Fibroblast of skin of left biceps (primary cell): ENCODE data around the gene KIAA0319L.
"Not testable (repeated sequence)": the region's sequence is repeated elsewhere in the genome, so short reads cannot be mapped to it uniquely, and the experiment has no call there.

Experiments
- DNase-seq, 2 experiments: peaks; one replicate each; pipeline ENCODE4 v3.0.0-alpha.2; 2013; ENCODE audit warnings: low read depth in 2 of 2

The KIAA0319L gene

DNA sequence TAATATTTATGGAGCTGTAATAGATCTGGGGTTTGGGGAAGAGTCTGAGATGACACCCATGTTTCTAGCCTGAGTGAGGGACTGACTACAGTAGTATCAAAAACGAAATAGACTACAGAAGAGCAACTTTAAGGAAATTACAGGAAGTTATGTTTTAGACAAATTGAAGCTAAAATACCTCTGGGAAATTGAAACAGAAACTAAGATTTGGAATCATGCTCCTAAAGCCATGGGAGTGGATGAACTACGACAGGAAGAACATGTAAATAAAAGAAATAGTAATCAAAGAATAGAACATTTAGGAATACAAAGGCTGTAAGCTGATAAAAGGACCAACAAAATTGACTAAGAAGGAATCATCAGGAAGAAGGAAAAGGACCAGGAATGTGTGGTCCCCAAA is 68.9 kb downstream of the KIAA0319L start:
- DNase-seq = no peak

DNA sequence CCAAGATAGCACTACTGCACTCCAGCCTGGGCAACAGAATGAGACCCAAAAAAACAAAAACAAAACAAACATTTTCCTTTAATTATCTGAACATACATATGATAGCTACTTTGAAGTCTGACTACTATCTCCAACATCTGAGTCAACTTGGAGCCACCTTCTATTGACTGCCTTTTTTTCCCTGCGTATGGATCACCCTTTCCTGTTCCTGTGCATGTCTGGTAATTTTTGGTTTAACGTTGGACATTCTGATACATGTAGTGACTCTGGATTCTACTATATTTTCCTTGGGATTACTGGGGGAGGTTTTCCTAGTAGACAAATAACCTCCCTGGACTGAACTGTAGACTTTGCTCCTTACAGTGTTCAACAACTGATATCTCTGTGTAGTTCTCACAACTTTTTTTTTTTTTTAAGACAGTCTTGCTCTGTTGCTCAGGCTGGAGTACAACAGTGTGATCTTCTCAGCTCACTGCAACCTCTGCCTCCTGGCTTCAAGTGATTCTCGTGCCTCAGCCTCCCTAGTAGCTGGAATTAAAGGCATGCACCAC is 70.3 kb downstream of the KIAA0319L start:
- no peak for DNase-seq

DNA sequence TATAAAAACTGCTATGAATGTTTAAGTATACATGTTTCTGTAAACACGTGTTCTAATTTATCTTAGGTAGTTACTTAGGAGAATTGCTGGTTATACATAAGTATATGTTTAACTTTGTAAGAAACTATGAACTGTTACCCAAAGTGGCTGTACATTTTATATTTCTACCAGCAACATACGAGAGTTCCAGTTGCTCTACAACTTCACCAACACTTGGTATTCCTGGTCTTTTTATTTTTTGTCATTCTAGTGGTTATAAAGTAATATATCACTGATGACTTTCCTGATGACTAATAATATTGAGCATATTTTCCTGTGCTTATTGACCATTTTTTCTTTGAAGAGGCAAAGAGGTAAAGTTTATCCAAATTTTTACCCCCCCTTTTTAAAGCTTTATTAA is 76.0 kb downstream of the KIAA0319L start:
- no peak for DNase-seq

DNA sequence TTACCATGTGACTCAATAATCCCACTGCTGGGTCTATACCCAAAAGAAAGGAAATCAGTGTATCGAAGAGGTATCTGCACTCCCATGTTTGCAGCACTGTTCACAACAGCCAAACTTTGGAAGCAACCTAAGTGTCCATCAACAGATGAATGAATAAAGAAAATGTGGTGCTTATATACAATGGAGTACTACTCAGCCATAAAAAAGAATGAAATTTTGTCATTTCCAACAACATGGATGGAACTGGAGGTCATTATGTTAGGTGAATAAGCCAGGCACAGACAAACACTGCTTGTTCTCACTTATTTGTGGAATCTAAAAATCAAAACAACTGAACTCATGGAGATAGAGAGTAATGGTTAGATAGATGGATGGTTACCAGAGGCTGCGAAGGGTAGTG is 79.3 kb downstream of the KIAA0319L start:
- no peak for DNase-seq

DNA sequence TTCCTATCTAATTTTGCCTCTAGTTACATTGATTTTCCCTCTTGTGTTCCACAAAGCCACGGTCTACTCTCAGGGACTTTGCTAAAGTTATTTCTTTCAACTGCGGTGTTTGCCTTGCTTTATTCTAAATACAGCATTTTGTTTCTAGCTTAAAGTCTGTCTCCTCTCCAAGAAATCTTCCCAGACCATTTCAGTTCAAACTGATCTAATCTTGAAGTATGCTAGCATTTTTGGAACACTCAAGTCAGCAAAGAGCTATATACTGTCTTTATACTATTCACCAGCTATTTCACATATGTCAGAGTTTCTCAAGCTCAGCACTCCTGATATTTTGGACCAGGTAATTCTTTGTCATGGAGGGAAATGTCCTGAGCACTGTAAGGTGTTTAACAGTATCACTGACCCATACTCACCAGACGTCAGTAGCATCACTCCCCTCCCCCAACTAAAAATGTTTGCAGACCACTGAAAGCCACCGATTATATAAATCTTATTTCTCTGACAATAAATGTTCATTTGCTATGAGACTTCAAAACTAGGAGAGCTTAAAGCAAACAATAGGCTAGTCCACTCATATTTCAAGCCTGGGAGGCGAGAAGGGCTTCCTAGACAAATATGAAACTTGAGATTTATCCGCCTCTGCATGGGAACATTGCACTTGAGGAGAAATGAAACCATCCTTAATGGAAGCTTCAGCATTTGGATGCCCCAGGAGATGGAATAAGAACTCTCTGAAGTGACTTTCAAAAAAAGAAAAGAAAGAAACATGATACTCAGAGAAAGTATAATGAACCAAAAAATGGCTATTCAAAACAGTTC is 81.1 kb downstream of the KIAA0319L start:
- DNase-seq = no peak

DNA sequence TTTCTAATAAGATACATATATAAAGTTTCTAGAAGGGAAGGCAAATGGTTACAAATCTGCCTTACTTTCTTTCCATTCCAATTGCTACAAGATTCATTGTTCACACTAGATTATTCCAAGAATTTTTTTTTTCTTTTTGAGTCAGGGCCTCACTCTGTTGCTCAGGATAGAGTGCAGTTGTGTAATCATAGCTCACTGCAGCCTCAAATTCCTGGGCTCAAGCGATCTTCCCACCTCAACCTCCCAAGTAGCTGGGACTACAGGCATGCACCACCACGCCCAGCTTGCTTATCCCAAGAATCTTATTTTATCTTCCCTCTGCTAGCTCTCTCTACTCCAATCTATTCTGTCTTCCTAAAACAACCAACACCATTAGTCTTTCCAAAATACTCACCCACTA is 81.8 kb downstream of the KIAA0319L start:
- DNase-seq = no peak

DNA sequence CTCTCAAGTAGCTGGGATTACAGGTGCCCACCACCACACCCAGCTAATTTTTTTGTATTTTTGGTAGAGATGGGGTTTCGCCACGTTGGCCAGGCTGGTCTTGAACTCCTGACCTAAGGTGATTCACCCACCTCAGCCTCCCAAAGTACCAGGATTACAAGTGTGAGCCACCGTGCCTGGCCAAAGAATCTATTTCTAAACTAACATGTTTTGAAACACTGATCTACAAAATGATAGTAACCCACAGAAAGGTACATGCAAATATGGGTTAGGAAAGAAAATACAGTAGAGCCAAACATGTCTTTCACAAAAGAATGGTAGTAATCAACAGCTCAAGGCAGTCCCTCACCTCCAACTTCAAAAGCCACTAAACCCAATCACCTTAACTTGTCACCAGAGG is 84.0 kb downstream of the KIAA0319L start:
- DNase-seq = not testable (repeated sequence)

DNA sequence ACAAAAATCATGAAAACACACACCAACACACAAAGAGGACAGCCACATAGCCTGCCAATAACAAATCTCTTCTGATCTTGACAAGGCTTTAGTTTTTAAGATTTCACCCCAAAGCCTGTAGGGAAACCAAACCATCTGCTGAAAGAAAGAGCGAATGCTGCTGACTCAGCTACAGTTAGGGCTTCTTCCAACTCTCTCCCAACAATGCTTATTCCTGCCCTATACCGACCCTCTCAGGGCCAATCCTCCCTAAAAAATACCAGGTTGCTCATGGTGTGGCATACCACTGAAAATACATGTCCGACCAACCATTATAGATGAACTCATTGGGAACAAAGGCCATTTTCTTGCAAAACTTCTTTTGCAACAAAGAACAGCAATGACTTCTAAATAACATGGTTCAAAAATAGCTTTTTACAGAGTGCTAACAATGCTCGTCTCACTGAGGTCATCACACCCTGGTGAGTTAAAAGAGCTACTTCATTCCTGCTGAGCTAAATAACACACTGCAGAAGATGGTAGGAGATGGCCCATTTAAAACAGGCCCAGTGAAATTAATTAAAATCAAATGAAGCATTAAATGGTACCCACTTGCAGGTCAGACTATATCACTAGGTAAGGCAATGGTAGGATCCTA is 86.1 kb downstream of the KIAA0319L start:
- DNase-seq = no peak

DNA sequence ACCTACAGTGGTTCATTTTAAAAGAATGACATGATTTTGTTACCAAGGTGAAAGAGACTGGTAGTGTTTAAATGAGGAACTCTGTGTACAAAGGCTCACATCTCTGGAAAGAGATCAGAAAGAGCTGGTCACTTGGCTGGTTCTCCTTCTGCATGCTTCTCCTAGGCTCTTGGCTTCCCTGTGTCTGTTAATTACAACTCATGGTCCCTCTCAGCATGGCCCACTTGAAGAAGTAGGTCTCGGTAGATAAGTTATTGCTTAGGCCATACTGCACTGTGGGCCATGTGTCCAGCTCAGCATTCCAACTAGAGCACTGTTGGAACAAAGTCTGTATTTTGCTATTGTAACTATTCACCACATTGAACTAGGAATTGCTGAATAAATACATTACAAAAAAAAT is 91.1 kb downstream of the KIAA0319L start:
- no peak for DNase-seq

DNA sequence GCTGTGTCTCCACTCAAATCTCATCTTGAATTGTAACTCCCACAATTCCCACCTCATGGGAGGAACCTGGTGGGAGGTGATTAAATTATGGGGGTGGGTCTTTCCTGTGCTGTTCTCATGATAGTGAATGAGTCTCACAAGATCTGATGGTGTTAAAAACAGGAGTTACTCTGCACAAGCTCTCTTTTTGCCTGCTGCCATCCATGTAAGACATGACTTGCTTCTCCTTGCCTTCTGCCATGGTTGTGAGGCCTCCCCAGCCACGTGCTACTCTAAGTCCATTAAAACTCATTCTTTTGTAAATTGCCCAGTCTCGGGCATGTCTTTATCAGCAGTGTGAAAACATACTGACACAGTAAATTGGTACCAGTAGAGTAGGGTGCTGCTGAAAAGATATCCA is 93.5 kb downstream of the KIAA0319L start:
- not testable (repeated sequence) for DNase-seq

DNA sequence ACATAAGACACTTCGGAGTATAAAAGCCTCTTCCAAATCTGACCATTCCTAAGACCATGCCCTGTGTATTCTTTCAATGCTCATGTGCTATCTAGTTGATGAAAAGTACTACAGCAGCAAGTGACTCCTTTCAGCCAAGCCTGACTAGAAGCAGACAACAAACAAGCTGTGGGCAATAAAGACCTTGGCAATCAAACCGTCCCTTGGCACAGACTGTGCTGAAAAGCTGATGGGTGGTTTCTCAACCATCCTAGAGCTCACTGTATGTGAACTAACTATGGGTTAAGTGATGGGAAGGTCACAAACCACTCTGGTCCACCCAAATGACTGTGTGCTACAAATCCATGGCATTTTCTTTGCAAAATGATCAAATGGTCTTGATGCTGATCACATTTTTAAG is 94.0 kb downstream of the KIAA0319L start:
- no peak for DNase-seq

DNA sequence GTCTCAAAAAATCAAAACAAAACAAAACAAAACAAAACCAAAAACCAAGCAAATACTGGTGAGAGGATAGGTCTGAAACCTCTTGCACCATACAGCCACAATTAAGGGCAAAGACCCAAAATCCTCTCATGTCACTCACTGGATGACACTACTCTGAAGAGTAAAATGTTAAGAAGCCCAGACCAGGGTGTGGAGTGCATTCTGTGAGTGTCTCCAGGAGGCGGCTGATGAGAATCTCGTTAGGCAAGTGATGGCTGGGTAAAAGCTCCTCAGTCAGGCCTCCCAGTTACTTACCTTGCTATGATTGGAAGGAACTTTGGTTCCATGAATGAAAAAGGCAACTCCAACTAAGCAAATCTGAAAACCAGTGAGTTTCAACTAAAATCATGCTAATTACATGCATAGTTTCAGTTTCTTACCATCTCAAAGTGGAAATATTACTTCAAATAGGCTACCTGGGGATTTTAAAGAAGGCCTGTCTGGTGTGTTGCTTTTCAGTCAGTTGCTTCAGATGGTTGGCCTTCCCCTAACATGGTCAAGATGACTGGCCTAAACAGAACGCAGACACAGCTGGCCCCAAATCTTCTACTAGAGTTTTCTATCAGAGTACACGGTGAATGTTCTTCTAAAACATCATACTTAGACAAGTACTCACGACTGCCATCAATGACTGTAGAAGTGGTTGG is 95.1 kb downstream of the KIAA0319L start:
- DNase-seq = no peak

DNA sequence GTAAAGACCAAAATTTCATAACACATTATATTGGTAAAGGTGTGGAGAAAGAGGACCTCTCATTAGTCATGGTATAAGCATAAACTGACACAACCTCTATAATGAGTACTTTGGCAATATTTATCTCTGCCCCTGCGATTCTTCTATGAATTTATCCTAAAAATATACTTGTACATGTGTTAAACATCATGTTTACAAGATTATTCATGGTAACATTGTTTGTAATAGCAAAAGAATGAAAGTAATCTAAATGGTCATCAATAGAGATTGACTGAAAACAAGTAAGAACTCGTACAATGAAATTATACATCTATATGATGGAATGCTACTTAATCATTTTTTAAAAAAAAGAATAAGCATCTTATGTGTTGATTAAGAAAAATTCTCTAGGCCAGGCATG is 96.4 kb downstream of the KIAA0319L start:
- no peak for DNase-seq

DNA sequence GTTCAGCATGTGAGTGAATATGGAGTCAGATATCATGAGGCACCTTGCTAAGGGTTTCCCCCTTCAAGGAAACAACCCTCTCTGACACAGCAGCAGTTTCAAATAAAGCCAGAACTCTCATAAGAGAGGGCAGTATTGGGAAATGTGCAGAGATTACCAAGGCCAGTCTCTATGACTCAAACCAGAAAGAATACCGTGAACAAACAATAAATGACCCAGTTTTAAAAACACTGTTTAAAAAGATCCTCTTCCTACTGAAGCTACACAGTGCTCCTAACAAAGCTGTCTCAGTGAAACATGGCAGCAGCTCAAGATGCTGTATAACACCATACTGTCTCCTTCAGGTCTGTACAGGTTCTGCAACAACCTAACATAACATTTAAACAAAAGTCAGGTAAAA is 102.6 kb downstream of the KIAA0319L start:
- no peak for DNase-seq

DNA sequence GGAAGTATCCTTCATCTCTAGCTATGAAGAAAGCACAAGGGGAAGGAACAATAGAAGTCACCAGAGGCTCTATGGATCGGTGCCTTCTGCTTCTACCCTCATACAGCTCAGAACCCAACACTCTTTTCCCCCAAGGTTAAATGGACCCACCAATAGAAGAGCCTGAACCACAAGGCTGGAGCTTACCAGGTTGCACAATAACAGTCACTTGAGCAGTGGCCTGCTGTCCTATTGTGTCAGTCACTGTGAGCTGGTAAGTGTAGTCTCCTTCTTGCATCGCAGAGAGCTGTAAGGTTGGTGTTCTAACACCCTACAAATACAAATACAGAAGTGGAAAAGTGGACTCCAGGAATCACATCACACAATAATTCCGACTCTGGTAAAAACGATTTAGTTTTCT is 103.0 kb downstream of the KIAA0319L start:
- DNase-seq = no peak

DNA sequence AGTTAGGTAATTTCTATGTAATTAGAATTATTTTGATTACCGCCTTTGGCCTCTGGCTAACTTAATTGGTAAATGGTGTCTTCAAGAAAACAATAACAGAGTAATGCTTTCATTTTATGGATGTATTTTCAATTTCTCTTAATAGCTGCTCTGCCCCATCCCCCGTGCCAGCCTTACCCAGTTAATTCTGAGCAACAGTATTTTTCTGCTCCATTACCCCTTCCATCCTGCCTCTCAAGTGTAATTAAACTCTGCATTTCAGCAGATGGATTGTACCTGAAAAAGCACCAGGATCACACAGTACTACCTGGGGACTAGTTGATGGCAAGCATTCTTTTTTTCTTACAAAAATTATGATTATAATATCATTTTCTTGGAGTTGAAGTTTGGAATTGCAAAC is 104.2 kb downstream of the KIAA0319L start:
- DNase-seq = no peak

DNA sequence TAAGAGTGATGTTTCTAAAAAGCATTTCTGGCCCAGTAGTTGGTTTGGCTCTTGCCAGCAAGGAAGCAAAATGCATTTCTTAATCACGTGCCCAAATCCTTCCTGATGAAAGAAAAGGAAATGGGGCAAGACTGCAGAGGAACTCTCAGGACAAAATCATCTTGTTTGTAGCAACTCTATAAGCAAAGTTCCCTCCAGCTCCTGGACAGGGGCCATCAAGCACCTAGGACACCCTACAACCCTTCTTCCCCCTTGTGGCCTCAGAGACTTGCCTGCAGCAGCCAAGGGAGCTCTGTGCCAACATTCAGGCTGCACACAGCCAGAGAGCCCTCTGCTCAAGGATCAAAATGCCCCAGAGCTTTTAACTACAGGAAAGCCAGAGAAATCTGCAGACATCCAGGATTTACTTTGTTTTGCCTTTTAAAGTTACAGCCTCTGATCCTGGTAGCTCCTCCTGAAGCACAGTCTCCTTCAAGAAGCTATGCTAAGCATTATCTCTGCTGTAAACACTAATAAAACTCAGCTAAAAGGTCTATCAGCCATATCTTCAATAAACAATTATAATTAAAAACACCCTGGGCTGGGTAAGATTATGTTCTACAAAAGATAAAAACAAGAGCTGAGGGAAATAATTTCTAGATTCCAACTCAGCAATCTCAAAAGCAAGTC is 105.0 kb downstream of the KIAA0319L start:
- DNase-seq = no peak

DNA sequence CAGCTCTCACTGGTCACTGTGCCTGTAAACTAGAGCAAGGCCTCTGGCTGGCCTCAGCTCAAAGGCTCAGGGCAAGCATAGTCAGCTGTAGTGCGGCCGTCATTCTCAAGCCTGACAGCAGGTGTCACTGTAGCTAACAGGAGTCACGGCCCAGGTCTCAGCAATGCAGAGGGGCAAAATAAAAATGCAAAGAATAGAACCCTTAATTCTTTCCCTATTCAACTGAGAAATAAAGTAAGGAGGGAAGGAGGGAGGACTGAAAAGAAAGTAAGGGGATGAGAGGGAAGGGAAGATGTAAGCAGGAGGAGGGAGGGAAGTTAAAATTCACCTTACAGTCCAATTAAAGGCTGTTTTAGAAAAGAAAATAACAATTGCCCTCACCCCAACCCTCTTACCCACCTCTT is 106.1 kb downstream of the KIAA0319L start:
- peak; percentile 23 to 26 for DNase-seq

DNA sequence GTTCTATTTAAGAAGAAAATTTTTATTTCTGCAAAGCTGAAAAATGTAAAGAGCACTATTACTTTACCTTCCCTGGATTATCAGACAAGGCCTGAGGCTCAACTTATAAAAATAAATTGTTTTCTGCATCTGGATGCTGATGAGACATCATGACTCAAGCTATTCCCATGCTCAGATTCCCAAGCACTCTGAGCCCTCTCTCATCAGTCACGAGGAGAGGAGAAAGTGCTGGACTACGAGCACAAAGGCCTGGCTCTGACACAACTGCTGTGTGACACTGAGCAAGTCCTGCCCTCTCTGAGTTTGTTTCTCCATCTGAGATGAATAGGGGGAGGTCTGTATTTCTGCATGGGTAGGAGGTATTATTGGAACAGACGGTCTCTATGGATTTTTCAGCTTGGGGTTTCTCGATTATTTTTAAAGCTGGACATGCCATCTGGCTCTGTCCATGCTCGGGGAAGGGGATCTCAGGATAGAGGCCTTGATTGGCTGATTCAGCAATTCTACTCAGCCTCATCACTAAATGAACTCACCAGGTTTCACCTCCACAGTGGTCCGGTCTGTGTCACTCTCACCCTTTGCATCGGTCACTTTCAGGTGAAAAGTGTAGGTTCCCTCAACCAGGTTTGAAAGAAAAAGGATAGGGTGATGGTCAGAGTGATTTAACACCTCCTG is 107.7 kb downstream of the KIAA0319L start:
- DNase-seq = peak; percentile 65 to 70

DNA sequence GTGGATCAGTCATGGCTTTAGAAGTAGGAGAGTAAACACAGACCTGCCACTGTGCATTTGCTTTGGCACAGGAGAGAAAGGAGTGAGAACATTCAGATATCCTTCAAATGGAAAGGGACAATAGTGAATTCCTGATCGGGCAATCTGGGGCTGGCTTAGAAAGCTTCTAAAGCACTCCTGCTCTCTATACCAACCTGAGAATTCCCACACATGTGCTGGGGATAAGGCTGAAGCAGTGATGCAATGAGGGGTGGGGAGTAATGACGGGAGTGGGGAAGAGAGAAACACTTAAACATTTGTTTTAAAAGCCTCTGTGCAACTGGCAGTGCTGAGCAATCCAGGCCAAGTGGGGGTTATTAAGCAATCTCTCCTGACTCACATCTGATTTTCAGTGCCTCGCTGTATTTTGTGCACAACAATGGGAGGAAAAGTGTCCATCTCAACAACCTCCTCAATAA is 108.8 kb downstream of the KIAA0319L start:
- peak; percentile 81 to 82 for DNase-seq

DNA sequence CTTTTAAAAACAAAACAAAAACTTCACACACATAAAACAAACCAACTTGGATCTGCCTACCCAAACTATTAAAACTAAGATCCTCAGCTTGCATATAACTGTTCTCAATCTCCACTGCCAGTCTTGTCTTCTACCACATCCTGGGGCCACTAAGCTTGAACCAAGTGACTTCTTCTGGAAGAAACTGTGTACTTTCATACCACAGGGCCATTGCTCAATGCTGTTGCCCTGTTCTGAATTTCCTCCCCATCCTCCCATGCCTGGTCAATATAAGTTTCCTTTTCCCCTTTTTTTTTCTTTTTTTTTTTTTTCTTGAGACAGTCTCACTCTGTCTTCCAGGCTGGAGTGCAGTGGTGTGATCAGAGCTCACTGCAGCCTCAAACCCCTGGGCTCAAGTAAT is 109.9 kb downstream of the KIAA0319L start:
- no peak for DNase-seq

DNA sequence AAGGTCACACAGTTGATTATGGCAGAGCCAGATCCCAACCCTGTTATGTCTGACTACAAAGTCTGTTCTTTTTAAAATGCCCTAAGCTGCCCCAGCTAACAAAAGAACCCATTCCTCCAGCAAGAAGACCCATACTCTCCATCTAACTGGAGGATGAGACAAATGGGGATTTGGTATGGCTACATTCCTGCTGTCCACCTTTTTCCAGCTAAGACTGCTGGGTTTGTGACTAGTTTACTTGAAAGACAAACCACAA is 112.8 kb downstream of the KIAA0319L start:
- DNase-seq = no peak
